Measurements from ENCODE around the gene ASTN2.

DNA sequence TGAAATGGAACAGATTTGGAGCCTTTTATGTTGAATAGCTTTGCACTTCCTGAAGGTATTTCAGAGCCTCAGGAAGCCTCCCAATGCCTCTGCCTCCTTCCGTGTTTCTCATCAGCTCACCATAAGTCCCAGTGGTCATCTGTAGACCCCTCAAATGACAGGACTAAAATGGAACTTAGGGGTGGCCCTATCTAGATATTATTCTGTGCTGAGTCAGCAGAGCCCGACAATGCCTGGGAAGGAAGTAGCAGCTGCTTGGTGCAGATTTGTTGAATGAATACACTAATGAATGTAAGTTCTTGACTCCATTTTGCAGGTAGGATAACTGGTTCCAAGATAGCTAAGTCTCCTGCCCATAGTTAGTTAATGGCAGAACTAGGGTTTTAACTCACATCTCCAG, 97.7 kb downstream of the ASTN2 start:
- no peak for TF ChIP-seq POLR2AphosphoS5 (IDR thresholded peaks at IDR 0.05; ENCODE audit: low read depth, low read length)
- TF ChIP-seq, protein P1, sequence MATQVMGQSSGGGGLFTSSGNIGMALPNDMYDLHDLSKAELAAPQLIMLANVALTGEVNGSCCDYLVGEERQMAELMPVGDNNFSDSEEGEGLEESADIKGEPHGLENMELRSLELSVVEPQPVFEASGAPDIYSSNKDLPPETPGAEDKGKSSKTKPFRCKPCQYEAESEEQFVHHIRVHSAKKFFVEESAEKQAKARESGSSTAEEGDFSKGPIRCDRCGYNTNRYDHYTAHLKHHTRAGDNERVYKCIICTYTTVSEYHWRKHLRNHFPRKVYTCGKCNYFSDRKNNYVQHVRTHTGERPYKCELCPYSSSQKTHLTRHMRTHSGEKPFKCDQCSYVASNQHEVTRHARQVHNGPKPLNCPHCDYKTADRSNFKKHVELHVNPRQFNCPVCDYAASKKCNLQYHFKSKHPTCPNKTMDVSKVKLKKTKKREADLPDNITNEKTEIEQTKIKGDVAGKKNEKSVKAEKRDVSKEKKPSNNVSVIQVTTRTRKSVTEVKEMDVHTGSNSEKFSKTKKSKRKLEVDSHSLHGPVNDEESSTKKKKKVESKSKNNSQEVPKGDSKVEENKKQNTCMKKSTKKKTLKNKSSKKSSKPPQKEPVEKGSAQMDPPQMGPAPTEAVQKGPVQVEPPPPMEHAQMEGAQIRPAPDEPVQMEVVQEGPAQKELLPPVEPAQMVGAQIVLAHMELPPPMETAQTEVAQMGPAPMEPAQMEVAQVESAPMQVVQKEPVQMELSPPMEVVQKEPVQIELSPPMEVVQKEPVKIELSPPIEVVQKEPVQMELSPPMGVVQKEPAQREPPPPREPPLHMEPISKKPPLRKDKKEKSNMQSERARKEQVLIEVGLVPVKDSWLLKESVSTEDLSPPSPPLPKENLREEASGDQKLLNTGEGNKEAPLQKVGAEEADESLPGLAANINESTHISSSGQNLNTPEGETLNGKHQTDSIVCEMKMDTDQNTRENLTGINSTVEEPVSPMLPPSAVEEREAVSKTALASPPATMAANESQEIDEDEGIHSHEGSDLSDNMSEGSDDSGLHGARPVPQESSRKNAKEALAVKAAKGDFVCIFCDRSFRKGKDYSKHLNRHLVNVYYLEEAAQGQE (IDR thresholded peaks at IDR 0.05; ENCODE audit: insufficient read depth in 1 of 2, low read depth in 2 of 2, low read length in 2 of 2) = no peak
- TF ChIP-seq SIN3A (IDR thresholded peaks at IDR 0.05; ENCODE audit: borderline replicate concordance, insufficient read depth, low read length) = no peak
- TF ChIP-seq TAF1 (IDR thresholded peaks at IDR 0.05; ENCODE audit: borderline replicate concordance, insufficient read depth, low read length) = no peak

Data from PFSK-1 (cell line).